Nasal cavity respiratory epithelium epithelial cell of viscerocranial mucosa (primary cell): ENCODE results near the gene ADARB2. TPM values are rescaled to one million over a fixed set of nuclear protein-coding genes. Genes with fewer than 3 reads are reported as not detected.

ENCODE experiments used
- total RNA-seq: library from RNA; depleted of rRNA; stranded (reverse); fragments of >200 nt; gene quantifications from 2 replicates; pipeline ENCODE4 v1.2.3, GENCODE V29; 2014

ADARB2 gene
- total RNA-seq: 0.14 TPM in 1 of 2 replicates, not detected in the other

DNA sequence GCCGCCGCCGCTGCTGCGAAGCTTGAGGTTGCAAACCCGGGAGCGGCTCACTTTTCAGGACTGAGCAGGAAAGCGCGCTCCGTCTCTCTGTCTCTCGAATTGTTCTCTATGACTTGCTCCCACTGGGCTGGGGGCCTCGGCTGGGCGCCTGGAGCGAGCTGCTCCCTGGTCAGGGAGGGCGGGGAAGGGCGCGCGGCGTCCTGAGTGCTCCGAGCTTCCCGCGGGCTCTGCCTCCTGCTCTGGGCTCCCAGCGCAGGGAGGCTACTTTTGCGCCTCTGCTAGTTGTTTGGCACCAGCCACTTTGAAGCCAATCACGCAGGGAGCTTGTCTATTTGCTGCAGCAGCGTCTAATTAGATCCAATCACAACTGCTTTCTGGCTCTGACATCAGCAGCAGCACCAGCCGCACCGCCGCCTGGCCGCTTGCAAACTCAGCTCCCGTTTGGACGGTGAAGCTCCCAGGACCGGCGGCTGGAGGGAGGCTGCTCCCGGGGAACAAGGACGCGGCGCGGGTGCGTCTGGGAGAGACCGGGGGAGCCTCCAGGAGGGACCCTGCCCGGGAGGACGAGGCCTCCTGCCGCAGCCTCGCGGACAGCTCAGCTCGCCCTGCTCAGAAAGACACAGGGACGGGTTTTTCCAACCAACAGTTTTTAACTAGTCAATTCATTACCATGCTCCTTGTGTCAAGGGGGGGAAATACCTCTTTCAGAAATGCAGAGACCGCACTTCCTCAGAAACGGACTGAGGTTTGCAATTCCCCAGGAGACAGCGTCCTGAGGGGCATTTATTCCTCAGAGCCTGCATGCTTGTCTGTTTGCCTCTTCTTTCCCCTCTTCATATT, at the start of gene ADARB2:
Gene ADARB2 (minus strand): TSS at position 304 of the 840 bp plus-strand sequence.

